ENCODE results near the gene C1orf159.

Gene C1orf159

GRCh38 chr1:1119272-1119890 lies 3.5 kb upstream of the C1orf159 start:
- peaks cover 2% of the 10 kb centered on the region; the same call in 1 of the 2 replicates for H3K27me3 ChIP-seq (replicated peaks; ENCODE audit: control insufficient read depth, insufficient read depth, low read length)
- DNase-seq (ENCODE audit: extremely low read depth, insufficient read length) = no peak
- no peak for TF ChIP-seq CTCF (IDR thresholded peaks at IDR 0.05; ENCODE audit: insufficient read depth, low read length, poor library complexity, severe bottlenecking)
- no peak overlapping the region for H3K4me3 ChIP-seq (replicated peaks; ENCODE audit: low read depth, low read length)
- H3K36me3 ChIP-seq (ENCODE audit: control insufficient read depth, insufficient read depth, low read length) = no peaks in the 10 kb centered on the region

GRCh38 chr1:1118876-1119220 lies 3.0 kb upstream of the C1orf159 start:
- no peaks in the 10 kb centered on the region for H3K36me3 ChIP-seq (ENCODE audit: control insufficient read depth, insufficient read depth, low read length)
- TF ChIP-seq CTCF (IDR thresholded peaks at IDR 0.05; ENCODE audit: insufficient read depth, low read length, poor library complexity, severe bottlenecking) = no peak
- peaks cover 2% of the 10 kb centered on the region; the same call in 1 of the 2 replicates for H3K27me3 ChIP-seq (replicated peaks; ENCODE audit: control insufficient read depth, insufficient read depth, low read length)
- no peak overlapping the region for H3K4me3 ChIP-seq (replicated peaks; ENCODE audit: low read depth, low read length)
- DNase-seq (ENCODE audit: extremely low read depth, insufficient read length) = no peak

GRCh38 chr1:1118011-1118875 lies 2.4 kb upstream of the C1orf159 start:
- no peak overlapping the region for H3K4me3 ChIP-seq (replicated peaks; ENCODE audit: low read depth, low read length)
- DNase-seq (ENCODE audit: extremely low read depth, insufficient read length) = no peak
- peaks cover 2% of the 10 kb centered on the region; the same call in 1 of the 2 replicates for H3K27me3 ChIP-seq (replicated peaks; ENCODE audit: control insufficient read depth, insufficient read depth, low read length)
- H3K36me3 ChIP-seq (ENCODE audit: control insufficient read depth, insufficient read depth, low read length) = no peaks in the 10 kb centered on the region
- no peak for TF ChIP-seq CTCF (IDR thresholded peaks at IDR 0.05; ENCODE audit: insufficient read depth, low read length, poor library complexity, severe bottlenecking)

GRCh38 chr1:1117469-1117831 lies 1.6 kb upstream of the C1orf159 start:
- DNase-seq (ENCODE audit: extremely low read depth, insufficient read length) = no peak
- Histone ChIP-seq H3K27me3 (replicated peaks; ENCODE audit: control insufficient read depth, insufficient read depth, low read length) (peaks cover 2% of the 10 kb centered on the region; the same call in 1 of the 2 replicates), H3K36me3 (ENCODE audit: control insufficient read depth, insufficient read depth, low read length) (no peaks in the 10 kb centered on the region), H3K4me3 (replicated peaks; ENCODE audit: low read depth, low read length) (no peak overlapping the region)
- no peak for TF ChIP-seq CTCF (IDR thresholded peaks at IDR 0.05; ENCODE audit: insufficient read depth, low read length, poor library complexity, severe bottlenecking)

- peak overlapping the region; percentile 56 for H3K4me3 ChIP-seq (replicated peaks; ENCODE audit: low read depth, low read length)
- no peak for DNase-seq (ENCODE audit: extremely low read depth, insufficient read length)
- no peak for TF ChIP-seq CTCF (IDR thresholded peaks at IDR 0.05; ENCODE audit: insufficient read depth, low read length, poor library complexity, severe bottlenecking)
- H3K27me3 ChIP-seq (replicated peaks; ENCODE audit: control insufficient read depth, insufficient read depth, low read length) = peaks cover 2% of the 10 kb centered on the region; the same call in 1 of the 2 replicates
- no peaks in the 10 kb centered on the region; the same call in 1 of the 2 replicates for H3K36me3 ChIP-seq (ENCODE audit: control insufficient read depth, insufficient read depth, low read length)
These were observed 996 bp upstream of the C1orf159 start for GRCh38 chr1:1116701-1117468.
